PFSK-1 (cell line): ENCODE data around the gene IGF1R.

Source experiments
- FOXP2 ChIP-seq: optimal IDR thresholded peaks from 2 replicates; pipeline ENCODE3; 2011; ENCODE audit warnings: borderline replicate concordance, control low read depth, inconsistent platforms; ENCODE audit not compliant: insufficient read depth; ENCODE audit errors: extremely low read length, extremely low read depth
- POLR2AphosphoS5 ChIP-seq: IDR thresholded peaks from 2 replicates; pipeline ENCODE4 v1.6.1; 2012; ENCODE audit warnings: low read depth, mild to moderate bottlenecking, control low read depth, low read length, moderate library complexity
- REST ChIP-seq, 2 experiments: IDR thresholded peaks; 2 replicates each; pipeline versions ENCODE4 v1.6.1 to v1.8.0; 2011 to 2012; ENCODE audit warnings: low read depth in 2 of 2, low read length in 2 of 2, control low read depth in 1 of 2, inconsistent platforms in 1 of 2, mild to moderate bottlenecking in 1 of 2, moderate library complexity in 1 of 2; ENCODE audit not compliant: insufficient read depth in 1 of 2
- SIN3A ChIP-seq: IDR thresholded peaks from 2 replicates; pipeline ENCODE4 v1.6.1; 2012; ENCODE audit warnings: mild to moderate bottlenecking, low read length, moderate library complexity, borderline replicate concordance; ENCODE audit not compliant: insufficient read depth
- TAF1 ChIP-seq: IDR thresholded peaks from 2 replicates; pipeline ENCODE4 v1.6.1; 2012; ENCODE audit warnings: low read length, control low read depth, borderline replicate concordance; ENCODE audit not compliant: insufficient read depth

IGF1R gene

GRCh38 chr15:98958918-98959639, 310.7 kb downstream of the IGF1R start:
- TF ChIP-seq REST (IDR thresholded peaks at IDR 0.05; ENCODE audit: insufficient read depth in 1 of 2, low read depth in 2 of 2, low read length in 2 of 2) (no peak), FOXP2 (no peak), TAF1 (no peak), SIN3A (no peak), POLR2AphosphoS5 (no peak)

GRCh38 chr15:98959640-98960007, 311.3 kb downstream of the IGF1R start:
- TF ChIP-seq TAF1 = no peak
- TF ChIP-seq POLR2AphosphoS5 = no peak
- no peak for TF ChIP-seq SIN3A
- no peak for TF ChIP-seq FOXP2
- TF ChIP-seq REST (IDR thresholded peaks at IDR 0.05; ENCODE audit: insufficient read depth in 1 of 2, low read depth in 2 of 2, low read length in 2 of 2) = no peak

DNA sequence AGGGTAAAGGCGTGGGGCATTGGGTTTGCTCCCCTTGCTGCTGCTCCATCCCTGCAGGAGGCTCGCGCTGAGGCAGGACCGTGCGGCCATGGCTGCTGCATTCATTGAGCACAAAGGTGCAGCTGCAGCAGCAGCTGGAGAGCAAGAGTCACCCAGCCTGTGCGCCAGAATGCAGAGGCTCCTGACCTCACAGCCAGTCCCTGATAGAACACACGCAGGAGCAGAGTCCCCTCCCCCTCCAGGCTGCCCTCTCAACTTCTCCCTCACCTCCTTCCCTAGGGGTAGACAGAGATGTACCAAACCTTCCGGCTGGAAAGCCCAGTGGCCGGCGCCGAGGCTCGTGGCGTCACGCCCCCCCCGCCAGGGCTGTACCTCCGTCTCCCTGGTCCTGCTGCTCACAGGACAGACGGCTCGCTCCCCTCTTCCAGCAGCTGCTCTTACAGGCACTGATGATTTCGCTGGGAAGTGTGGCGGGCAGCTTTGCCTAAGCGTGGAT, 312.3 kb downstream of the IGF1R start:
- TF ChIP-seq SIN3A = no peak
- no peak for TF ChIP-seq REST (IDR thresholded peaks at IDR 0.05; ENCODE audit: insufficient read depth in 1 of 2, low read depth in 2 of 2, low read length in 2 of 2)
- no peak for TF ChIP-seq POLR2AphosphoS5

- TF ChIP-seq POLR2AphosphoS5 (no peak), TAF1 (no peak), FOXP2 (no peak), REST (IDR thresholded peaks at IDR 0.05; ENCODE audit: insufficient read depth in 1 of 2, low read depth in 2 of 2, low read length in 2 of 2) (no peak), SIN3A (no peak)
Observed at GRCh38 chr15:98963444-98963843, 315.1 kb downstream of the IGF1R start.

GRCh38 chr15:98964466-98965133, 316.3 kb downstream of the IGF1R start:
- TF ChIP-seq POLR2AphosphoS5 (no peak), SIN3A (no peak), TAF1 (no peak), FOXP2 (no peak), REST (IDR thresholded peaks at IDR 0.05; ENCODE audit: insufficient read depth in 1 of 2, low read depth in 2 of 2, low read length in 2 of 2) (no peak)
